CD4-positive, alpha-beta T cell treated with Interleukin-21 for 1 hour (primary cell): ENCODE results near the gene CACFD1.

Experiments used
- DNase-seq: peaks from one replicate; pipeline ENCODE4 v3.0.0-alpha.2; 2020

Gene CACFD1

GRCh38 chr9:133519693-133520092, 59.9 kb downstream of the CACFD1 start:
- no peak for DNase-seq

DNA sequence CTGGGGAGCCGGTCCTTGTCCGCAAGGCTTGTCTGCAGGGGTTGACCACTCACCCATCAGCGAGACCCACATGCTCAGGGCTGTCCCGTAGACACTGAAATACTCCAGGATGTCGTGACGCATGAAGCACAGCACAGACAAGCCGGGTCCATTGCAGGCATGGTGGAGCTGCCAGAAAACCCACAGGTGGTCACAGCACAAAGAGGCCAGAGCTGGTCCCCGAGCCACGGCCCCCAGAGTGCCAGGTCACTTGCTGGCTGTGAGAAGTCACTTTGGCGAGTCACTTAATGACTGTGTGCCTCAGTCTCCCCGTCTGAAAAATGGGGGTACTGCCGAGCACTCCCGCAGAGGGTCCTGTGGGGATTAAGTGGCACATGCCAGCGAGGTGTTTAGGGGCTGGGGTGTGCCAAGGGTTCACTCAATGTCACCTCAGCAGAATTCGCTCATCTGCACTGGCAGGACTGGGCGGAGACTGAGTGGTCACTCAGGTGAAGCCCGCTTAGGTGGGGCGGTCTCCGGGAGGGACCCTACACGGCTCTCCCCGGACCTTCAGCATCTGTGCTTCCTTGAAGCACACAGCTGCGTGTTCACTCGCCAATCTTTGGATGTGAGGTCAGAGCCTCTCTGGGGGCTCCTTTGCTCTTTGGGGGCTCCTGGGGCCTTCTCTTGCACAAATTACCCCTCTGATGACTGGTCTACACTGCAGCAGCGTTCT, 60.5 kb downstream of the CACFD1 start:
- DNase-seq: no peak
